Nucleus accumbens (tissue), 56 donors: Measurements from ENCODE around the gene SMIM31.

ENCODE experiments used
- DNase-seq, 56 donors: peaks; one replicate each; lab custom pipeline; 2025; lab: John Stamatoyannopoulos, UW

The SMIM31 gene

GRCh38 chr4:164780839-164781238 is 26.9 kb downstream of the SMIM31 start:
- DNase-seq: no peak

GRCh38 chr4:164783976-164784375 is 30.0 kb downstream of the SMIM31 start:
- DNase-seq: no peak

GRCh38 chr4:164789047-164789446 is 35.1 kb downstream of the SMIM31 start:
- DNase-seq: no peak

GRCh38 chr4:164790249-164790648 is 36.3 kb downstream of the SMIM31 start:
- DNase-seq: no peak

GRCh38 chr4:164799410-164799809 is 45.5 kb downstream of the SMIM31 start:
- no peak for DNase-seq

- DNase-seq: no peak
Measured at GRCh38 chr4:164800786-164801185, 46.9 kb downstream of the SMIM31 start.

- no peak for DNase-seq
Measured at GRCh38 chr4:164802301-164802901, 48.5 kb downstream of the SMIM31 start.

GRCh38 chr4:164803702-164804101 is 49.8 kb downstream of the SMIM31 start:
- no peak for DNase-seq

- no peak for DNase-seq
Measured at GRCh38 chr4:164807611-164808010, 53.7 kb downstream of the SMIM31 start.

GRCh38 chr4:164813554-164813953 is 59.6 kb downstream of the SMIM31 start:
- no peak for DNase-seq

GRCh38 chr4:164815711-164816110 is 61.8 kb downstream of the SMIM31 start:
- no peak for DNase-seq

GRCh38 chr4:164819366-164819765 is 65.4 kb downstream of the SMIM31 start:
- DNase-seq: no peak

GRCh38 chr4:164821711-164822110 is 67.8 kb downstream of the SMIM31 start:
- DNase-seq: no peak

- no peak for DNase-seq
Measured at GRCh38 chr4:164824581-164824980, 70.7 kb downstream of the SMIM31 start.

- DNase-seq: no peak
Measured at GRCh38 chr4:164828955-164829354, 75.0 kb downstream of the SMIM31 start.

- no peak for DNase-seq
Measured at GRCh38 chr4:164846566-164846965, 92.6 kb downstream of the SMIM31 start.

- no peak for DNase-seq
Measured at GRCh38 chr4:164847016-164847415, 93.1 kb downstream of the SMIM31 start.

- no peak for DNase-seq
Measured at GRCh38 chr4:164847967-164848649, 94.2 kb downstream of the SMIM31 start.
